Tibial artery (tissue), 4 donors: Measurements from ENCODE around the gene MILR1.

Experiments
- DNase-seq, 2 donors: peaks; one replicate each; pipeline ENCODE4 v3.0.0-alpha.2; 2019
- H3K27ac ChIP-seq, 2 donors: fragments of 200-600 bp; sonication (generic) in 1 of 2; 1 replicate in 1 of 2; 2 replicates in 1 of 2; pipeline ENCODE4 v1.5.1; 2018 to 2019; ENCODE audit warnings: mild to moderate bottlenecking in 1 of 2
- H3K27me3 ChIP-seq, 2 donors: fragments of 200-600 bp; sonication (generic) in 1 of 2; one replicate each; pipeline versions ENCODE4 v1.5.1 to v1.6.0; 2016 to 2019
- H3K36me3 ChIP-seq, 3 donors: fragments of 200-600 bp; sonication (generic) in 2 of 3; one replicate each; pipeline ENCODE4 v1.5.1; 2016 to 2019; ENCODE audit warnings: mild to moderate bottlenecking in 2 of 3
- H3K4me1 ChIP-seq, 4 donors: fragments of 200-600 bp; sonication (generic) in 2 of 4; 1 replicate in 3 of 4; 2 replicates in 1 of 4; pipeline ENCODE4 v1.5.1; 2016 to 2019
- H3K4me3 ChIP-seq, 2 donors: fragments of 200-600 bp; sonication (generic) in 1 of 2; 1 replicate in 1 of 2; 2 replicates in 1 of 2; pipeline ENCODE4 v1.5.1; 2018 to 2019; ENCODE audit warnings: mild to moderate bottlenecking in 2 of 2
- H3K9me3 ChIP-seq, 3 donors: fragments of 200-600 bp; sonication (generic) in 1 of 3; one replicate each; pipeline ENCODE4 v1.5.1; 2016 to 2019
- intact Hi-C: fragments of 100-400 bp; cut with DNase I; formaldehyde crosslinking; loops from one replicate; pipeline ENCODE4 v1.15.0; 2023; ENCODE audit warnings: low total_unique reads
- TF ChIP-seq, protein P1 (sequence below), 2 experiments: fragments of 200-600 bp in 1 of 2; fragments of 450-650 bp in 1 of 2; IDR thresholded peaks; one replicate each; pipeline ENCODE4 v1.5.1; 2017 to 2019; ENCODE audit warnings: antibody characterized with exemption in 2 of 2, mild to moderate bottlenecking in 1 of 2, moderate library complexity in 1 of 2

The MILR1 gene

DNA sequence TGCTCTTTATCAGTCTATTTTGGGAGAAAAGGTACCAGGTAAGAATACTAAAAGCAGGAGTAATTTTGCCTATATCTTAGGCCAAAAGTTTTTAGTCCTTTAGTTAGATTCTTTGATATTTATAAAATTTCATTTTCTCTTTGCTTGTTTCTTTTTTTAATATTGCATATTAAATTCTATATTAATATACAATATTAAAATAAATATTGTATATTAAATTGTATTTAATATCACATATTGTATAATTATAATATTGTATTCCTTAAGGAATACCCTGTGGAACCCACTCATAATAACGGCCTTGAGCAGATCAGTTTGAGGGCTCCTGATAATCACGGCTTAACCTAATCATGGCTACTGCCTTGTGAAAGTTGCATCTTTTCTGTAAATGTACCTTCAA is 59.8 kb downstream of the MILR1 start:
- H3K4me3 ChIP-seq = no peak overlapping the region
- H3K27ac ChIP-seq = peak overlapping the region in 1 of 2 donors; percentile 100
- TF ChIP-seq, protein P1, sequence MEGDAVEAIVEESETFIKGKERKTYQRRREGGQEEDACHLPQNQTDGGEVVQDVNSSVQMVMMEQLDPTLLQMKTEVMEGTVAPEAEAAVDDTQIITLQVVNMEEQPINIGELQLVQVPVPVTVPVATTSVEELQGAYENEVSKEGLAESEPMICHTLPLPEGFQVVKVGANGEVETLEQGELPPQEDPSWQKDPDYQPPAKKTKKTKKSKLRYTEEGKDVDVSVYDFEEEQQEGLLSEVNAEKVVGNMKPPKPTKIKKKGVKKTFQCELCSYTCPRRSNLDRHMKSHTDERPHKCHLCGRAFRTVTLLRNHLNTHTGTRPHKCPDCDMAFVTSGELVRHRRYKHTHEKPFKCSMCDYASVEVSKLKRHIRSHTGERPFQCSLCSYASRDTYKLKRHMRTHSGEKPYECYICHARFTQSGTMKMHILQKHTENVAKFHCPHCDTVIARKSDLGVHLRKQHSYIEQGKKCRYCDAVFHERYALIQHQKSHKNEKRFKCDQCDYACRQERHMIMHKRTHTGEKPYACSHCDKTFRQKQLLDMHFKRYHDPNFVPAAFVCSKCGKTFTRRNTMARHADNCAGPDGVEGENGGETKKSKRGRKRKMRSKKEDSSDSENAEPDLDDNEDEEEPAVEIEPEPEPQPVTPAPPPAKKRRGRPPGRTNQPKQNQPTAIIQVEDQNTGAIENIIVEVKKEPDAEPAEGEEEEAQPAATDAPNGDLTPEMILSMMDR (IDR thresholded peaks at IDR 0.05) = no peak
- no peaks in the 10 kb centered on the region for H3K9me3 ChIP-seq
- intact Hi-C loops = no loop called here
- H3K36me3 ChIP-seq = peaks cover 41 to 63% (median 45%) of the 10 kb centered on the region in 3 donors
- no peak for DNase-seq
- H3K4me1 ChIP-seq = peaks cover 2 to 34% (median 23%) of the 10 kb centered on the region in 4 donors
- no peaks in the 10 kb centered on the region for H3K27me3 ChIP-seq

DNA sequence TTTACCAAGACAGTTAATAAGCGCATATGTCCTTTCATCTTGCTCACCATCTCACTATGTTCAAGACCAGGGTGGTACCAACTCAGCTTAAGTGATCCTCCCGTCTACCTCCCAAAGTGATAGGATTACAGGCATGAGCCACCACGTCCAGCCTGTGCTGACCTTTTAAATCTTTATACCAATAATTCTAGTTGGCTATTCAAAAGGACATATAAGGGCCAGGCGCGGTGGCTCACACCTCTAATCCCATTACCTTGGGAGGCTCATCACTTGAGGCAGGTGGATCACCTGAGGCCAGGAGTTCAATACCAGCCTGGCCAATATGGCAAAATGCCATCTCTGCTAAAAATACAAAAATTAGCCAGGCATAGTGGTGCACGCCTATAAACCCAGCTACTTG is 60.3 kb downstream of the MILR1 start:
- intact Hi-C loops = no loop called here

DNA sequence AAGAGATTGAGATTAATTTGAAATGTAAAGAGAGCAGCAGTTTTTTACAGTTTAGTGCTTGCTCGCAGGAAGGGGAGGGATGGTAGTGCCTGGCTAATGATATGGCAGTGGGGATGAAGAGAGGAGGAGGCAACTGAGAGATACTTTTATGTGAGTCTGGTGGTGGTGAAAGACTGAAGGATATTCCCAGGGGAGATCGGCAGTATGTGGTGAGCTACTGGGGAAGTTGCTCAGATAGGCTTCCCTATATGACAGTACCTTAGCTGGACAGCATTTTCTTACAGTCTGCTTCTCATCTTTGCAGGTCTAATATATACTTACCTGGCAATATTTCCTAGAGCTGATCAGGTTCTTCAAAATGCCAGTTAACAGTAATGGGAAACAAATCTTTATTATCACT is 66.5 kb downstream of the MILR1 start:
- H3K4me1 ChIP-seq = no peaks in the 10 kb centered on the region
- peaks cover 80 to 95% (median 84%) of the 10 kb centered on the region in 3 donors for H3K36me3 ChIP-seq
- no peak for DNase-seq
- H3K4me3 ChIP-seq = no peak overlapping the region
- no peaks in the 10 kb centered on the region for H3K27me3 ChIP-seq
- TF ChIP-seq, protein P1 (IDR thresholded peaks at IDR 0.05) = no peak
- intact Hi-C loops = no loop called here
- H3K27ac ChIP-seq = no peak overlapping the region
- no peaks in the 10 kb centered on the region for H3K9me3 ChIP-seq

More for the DNA sequence above, 60.3 kb downstream of the MILR1 start:
- H3K4me1 ChIP-seq = peaks cover 0 to 29% (median 19%) of the 10 kb centered on the region in 4 donors
- H3K27me3 ChIP-seq = no peaks in the 10 kb centered on the region
- no peak overlapping the region for H3K27ac ChIP-seq
- TF ChIP-seq, protein P1 (IDR thresholded peaks at IDR 0.05) = no peak
- peaks cover 39 to 63% (median 44%) of the 10 kb centered on the region in 3 donors for H3K36me3 ChIP-seq
- no peaks in the 10 kb centered on the region for H3K9me3 ChIP-seq
- no peak for DNase-seq
- H3K4me3 ChIP-seq = no peak overlapping the region

DNA sequence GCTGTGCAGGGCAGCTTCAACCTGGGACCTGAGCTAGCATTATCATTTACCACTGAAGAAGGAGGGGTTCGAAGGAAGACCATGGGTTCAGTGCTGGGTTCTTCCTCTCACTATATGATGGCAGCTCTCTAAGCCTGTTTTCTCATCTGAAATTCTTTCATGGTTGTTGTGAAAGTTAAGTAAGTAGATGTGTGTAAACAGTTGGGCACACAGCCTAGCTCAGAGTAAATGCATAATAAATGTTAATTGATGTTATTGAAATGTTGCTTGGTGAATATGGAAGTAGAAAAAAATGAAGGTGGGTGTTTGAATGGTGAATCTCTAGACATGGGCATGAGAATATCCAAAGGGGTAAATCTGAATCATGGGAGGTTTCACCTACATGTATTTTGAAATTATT is 66.9 kb downstream of the MILR1 start:
- no peak for DNase-seq
- Histone ChIP-seq H3K9me3 (no peaks in the 10 kb centered on the region), H3K36me3 (peaks cover 80 to 95% (median 84%) of the 10 kb centered on the region in 3 donors), H3K27ac (no peak overlapping the region), H3K4me1 (no peaks in the 10 kb centered on the region), H3K4me3 (no peak overlapping the region), H3K27me3 (no peaks in the 10 kb centered on the region)
- intact Hi-C loops = no loop called here
- TF ChIP-seq, protein P1 (IDR thresholded peaks at IDR 0.05) = no peak
